Astrocyte of the cerebellum (primary cell): ENCODE results near the gene PSMB7.

ENCODE experiments used
- DNase-seq: peaks from one replicate; pipeline ENCODE4 v3.0.0-alpha.2; 2011; ENCODE audit warnings: low read depth
- H3K4me3 ChIP-seq: 2 replicates; pipeline ENCODE4 v1.5.1; 2011; ENCODE audit warnings: mild to moderate bottlenecking, low read depth, low read length, moderate library complexity
- CTCF ChIP-seq: IDR thresholded peaks from 2 replicates; pipeline ENCODE4 v1.5.1; 2012; ENCODE audit warnings: low read length, low read depth, moderate library complexity, mild to moderate bottlenecking; ENCODE audit errors: missing control alignments
- in situ Hi-C: cut with HindIII; loops from 2 replicates; pipeline ENCODE4 v1.10.0; 2017; ENCODE audit warnings: low sequenced_read_pairs

Gene PSMB7

GRCh38 chr9:124456341-124457078 lies 41.3 kb upstream of the PSMB7 start:
- in situ Hi-C loops, result loop anchor here (5.0 kb wide), 1 partner anchor 76 kb away; no protein-coding TSS in a partner anchor
- no peak for DNase-seq
- TF ChIP-seq CTCF, result no peak
- H3K4me3 ChIP-seq, result no peak overlapping the region

- DNase-seq, result no peak
- H3K4me3 ChIP-seq, result no peak overlapping the region
- TF ChIP-seq CTCF, result no peak
- in situ Hi-C loops, result loop anchor here (5.0 kb wide), 1 partner anchor 76 kb away; no protein-coding TSS in a partner anchor
These were observed 40.6 kb upstream of the PSMB7 start for GRCh38 chr9:124455820-124456219.

GRCh38 chr9:124454791-124455443 lies 39.7 kb upstream of the PSMB7 start:
- in situ Hi-C loops, result loop anchor here (5.0 kb wide), 1 partner anchor 77 kb away; no protein-coding TSS in a partner anchor

GRCh38 chr9:124454296-124454695 lies 39.1 kb upstream of the PSMB7 start:
- H3K4me3 ChIP-seq, result no peak overlapping the region
- DNase-seq, result no peak
- no peak for TF ChIP-seq CTCF
- in situ Hi-C loops, result no loop called here

More at GRCh38 chr9:124454791-124455443, 39.7 kb upstream of the PSMB7 start:
- H3K4me3 ChIP-seq, result no peak overlapping the region
- no peak for DNase-seq
- TF ChIP-seq CTCF, result no peak

GRCh38 chr9:124453586-124454191 lies 38.4 kb upstream of the PSMB7 start:
- TF ChIP-seq CTCF, result no peak
- no peak for DNase-seq
- H3K4me3 ChIP-seq, result no peak overlapping the region
- in situ Hi-C loops, result no loop called here

GRCh38 chr9:124452841-124453585 lies 37.8 kb upstream of the PSMB7 start:
- in situ Hi-C loops, result no loop called here
- no peak for DNase-seq
- no peak overlapping the region for H3K4me3 ChIP-seq

More at GRCh38 chr9:124452841-124453585, 37.8 kb upstream of the PSMB7 start:
- no peak for TF ChIP-seq CTCF
